Immature natural killer cell (primary cell): ENCODE measurements around the gene GABRA4. TPM values are rescaled to one million over a fixed set of nuclear protein-coding genes. Genes with fewer than 3 reads are reported as not detected.

ENCODE experiments used
- DNase-seq, 3 donors: peaks; one replicate each; pipeline ENCODE4 v3.0.0; 2022; ENCODE audit warnings: mixed read lengths in 1 of 3
- H3K27ac Mint-ChIP-seq, 6 donors: one replicate each; pipeline ENCODE4 v1.8.0; 2020; ENCODE audit warnings: mixed read lengths in 6 of 6, mild to moderate bottlenecking in 5 of 6, inconsistent platforms in 4 of 6, moderate library complexity in 3 of 6
- H3K27me3 Mint-ChIP-seq, 3 donors: one replicate each; pipeline ENCODE4 v1.8.0; 2020 to 2021; ENCODE audit warnings: low read depth in 3 of 3, mild to moderate bottlenecking in 3 of 3, mixed read lengths in 3 of 3, moderate library complexity in 3 of 3, inconsistent platforms in 1 of 3
- H3K36me3 Mint-ChIP-seq, 3 donors: one replicate each; pipeline ENCODE4 v1.8.0; 2020; ENCODE audit warnings: mixed read lengths in 3 of 3, inconsistent platforms in 2 of 3, mild to moderate bottlenecking in 2 of 3
- H3K4me1 Mint-ChIP-seq, 2 donors: one replicate each; pipeline ENCODE4 v1.8.0; 2020; ENCODE audit warnings: inconsistent platforms in 2 of 2, mild to moderate bottlenecking in 2 of 2, mixed read lengths in 2 of 2, moderate library complexity in 1 of 2
- H3K4me3 Mint-ChIP-seq, 5 donors: one replicate each; pipeline ENCODE4 v1.8.0; 2020; ENCODE audit warnings: mild to moderate bottlenecking in 5 of 5, mixed read lengths in 5 of 5, inconsistent platforms in 3 of 5, moderate library complexity in 3 of 5
- H3K9me3 Mint-ChIP-seq, 6 donors: one replicate each; pipeline ENCODE4 v1.8.0; 2020; ENCODE audit warnings: mild to moderate bottlenecking in 6 of 6, mixed read lengths in 6 of 6, inconsistent platforms in 4 of 6, moderate library complexity in 3 of 6
- polyA plus RNA-seq, 3 donors: library from polyadenylated mRNA; unstranded; fragments of 300-500 nt; fragmentation: Illumina TruSeq; gene quantifications; one replicate each; pipeline ENCODE4 v1.2.3, GENCODE V29; 2021

The GABRA4 gene
- polyA plus RNA-seq, 3 donors from 2014 or later = not detected

- no peaks in the 10 kb centered on the region for H3K9me3 Mint-ChIP-seq
Measured at GRCh38 chr4:46934726-46935125, 58.7 kb downstream of the GABRA4 start.

GRCh38 chr4:46933686-46934085 lies 59.7 kb downstream of the GABRA4 start:
- H3K36me3 Mint-ChIP-seq = no peaks in the 10 kb centered on the region
- H3K9me3 Mint-ChIP-seq = no peaks in the 10 kb centered on the region
- H3K4me1 Mint-ChIP-seq = no peaks in the 10 kb centered on the region
- no peak overlapping the region for H3K4me3 Mint-ChIP-seq
- no peak for DNase-seq
- peaks cover 0 to 10% (median 3%) of the 10 kb centered on the region in 3 donors for H3K27me3 Mint-ChIP-seq
- no peak overlapping the region for H3K27ac Mint-ChIP-seq

More at GRCh38 chr4:46934726-46935125, 58.7 kb downstream of the GABRA4 start:
- Mint-ChIP-seq H3K4me1 (no peaks in the 10 kb centered on the region), H3K27me3 (peaks cover 0 to 10% (median 3%) of the 10 kb centered on the region in 3 donors), H3K27ac (no peak overlapping the region), H3K4me3 (no peak overlapping the region), H3K36me3 (no peaks in the 10 kb centered on the region)
- no peak for DNase-seq

GRCh38 chr4:46931981-46932380 lies 61.4 kb downstream of the GABRA4 start:
- Mint-ChIP-seq H3K27ac (no peak overlapping the region), H3K27me3 (peaks cover 0 to 7% (median 5%) of the 10 kb centered on the region in 3 donors), H3K4me1 (no peaks in the 10 kb centered on the region), H3K36me3 (no peaks in the 10 kb centered on the region), H3K4me3 (no peak overlapping the region), H3K9me3 (no peaks in the 10 kb centered on the region)
- peak; percentile 3 to 24 (median 6) for DNase-seq

GRCh38 chr4:46930891-46931290 lies 62.5 kb downstream of the GABRA4 start:
- H3K36me3 Mint-ChIP-seq = no peaks in the 10 kb centered on the region

GRCh38 chr4:46927201-46927600 lies 66.2 kb downstream of the GABRA4 start:
- H3K4me1 Mint-ChIP-seq = no peaks in the 10 kb centered on the region
- peaks cover 0 to 1% (median 0%) of the 10 kb centered on the region in 6 donors for H3K9me3 Mint-ChIP-seq
- H3K27me3 Mint-ChIP-seq = peaks cover 1 to 8% (median 2%) of the 10 kb centered on the region in 3 donors
- H3K4me3 Mint-ChIP-seq = no peak overlapping the region
- DNase-seq = no peak
- H3K27ac Mint-ChIP-seq = no peak overlapping the region
- no peaks in the 10 kb centered on the region for H3K36me3 Mint-ChIP-seq

More at GRCh38 chr4:46930891-46931290, 62.5 kb downstream of the GABRA4 start:
- H3K27me3 Mint-ChIP-seq = peaks cover 0 to 7% (median 2%) of the 10 kb centered on the region in 3 donors
- H3K9me3 Mint-ChIP-seq = no peaks in the 10 kb centered on the region
- H3K4me1 Mint-ChIP-seq = no peaks in the 10 kb centered on the region
- H3K27ac Mint-ChIP-seq = no peak overlapping the region
- H3K4me3 Mint-ChIP-seq = no peak overlapping the region
- DNase-seq = no peak

GRCh38 chr4:46924789-46925529 lies 68.4 kb downstream of the GABRA4 start:
- Mint-ChIP-seq H3K9me3 (peaks cover 0 to 1% (median 0%) of the 10 kb centered on the region in 6 donors), H3K36me3 (no peaks in the 10 kb centered on the region), H3K4me3 (no peak overlapping the region)

GRCh38 chr4:46922205-46922604 lies 71.2 kb downstream of the GABRA4 start:
- Mint-ChIP-seq H3K4me3 (no peak overlapping the region), H3K27me3 (peaks cover 1 to 8% (median 3%) of the 10 kb centered on the region in 3 donors), H3K36me3 (no peaks in the 10 kb centered on the region), H3K4me1 (no peaks in the 10 kb centered on the region), H3K27ac (no peak overlapping the region), H3K9me3 (peaks cover 0 to 3% (median 0%) of the 10 kb centered on the region in 6 donors)
- DNase-seq = no peak

More at GRCh38 chr4:46924789-46925529, 68.4 kb downstream of the GABRA4 start:
- DNase-seq = no peak
- Mint-ChIP-seq H3K27ac (no peak overlapping the region), H3K4me1 (no peaks in the 10 kb centered on the region), H3K27me3 (peaks cover 1 to 8% (median 5%) of the 10 kb centered on the region in 3 donors)

- Mint-ChIP-seq H3K36me3 (no peaks in the 10 kb centered on the region), H3K9me3 (peaks cover 0 to 5% (median under 1%) of the 10 kb centered on the region in 6 donors), H3K4me3 (no peak within 1 kb of the TSS), H3K27ac (no peak within 1 kb of the TSS), H3K27me3 (peaks cover 1 to 3% (median 2%) of the 10 kb centered on the region in 3 donors), H3K4me1 (no peaks in the 10 kb centered on the region)
- no peak for DNase-seq
Measured at GRCh38 chr4:46909078-46909477, 84.3 kb downstream of the GABRA4 start, which contains the start of gene COX7B2. TSS of gene COX7B2 (minus strand) at chr4:46909245. CDS start at chr4:46735192, 174,053 bp downstream.

- H3K4me1 Mint-ChIP-seq = no peaks in the 10 kb centered on the region
- no peak overlapping the region for H3K4me3 Mint-ChIP-seq
- H3K9me3 Mint-ChIP-seq = peaks cover 0 to 5% (median under 1%) of the 10 kb centered on the region in 6 donors
- DNase-seq = no peak
- no peak overlapping the region for H3K27ac Mint-ChIP-seq
- H3K36me3 Mint-ChIP-seq = no peaks in the 10 kb centered on the region
- peaks cover 1 to 3% (median 2%) of the 10 kb centered on the region in 3 donors for H3K27me3 Mint-ChIP-seq
Measured at GRCh38 chr4:46908148-46908547, 85.2 kb downstream of the GABRA4 start.

GRCh38 chr4:46900082-46900481 lies 93.3 kb downstream of the GABRA4 start:
- Mint-ChIP-seq H3K9me3 (peaks cover 0 to 2% (median 0%) of the 10 kb centered on the region in 6 donors), H3K4me1 (no peaks in the 10 kb centered on the region), H3K27ac (no peak overlapping the region), H3K27me3 (peaks cover 0 to 8% (median 0%) of the 10 kb centered on the region in 3 donors), H3K4me3 (no peak overlapping the region), H3K36me3 (no peaks in the 10 kb centered on the region)
- DNase-seq = no peak

GRCh38 chr4:46894826-46895225 lies 98.6 kb downstream of the GABRA4 start:
- Mint-ChIP-seq H3K27ac (no peak overlapping the region), H3K36me3 (no peaks in the 10 kb centered on the region), H3K4me1 (no peaks in the 10 kb centered on the region), H3K4me3 (no peak overlapping the region), H3K9me3 (no peaks in the 10 kb centered on the region), H3K27me3 (peaks cover 0 to 5% (median 0%) of the 10 kb centered on the region in 3 donors)
- no peak for DNase-seq

- H3K36me3 Mint-ChIP-seq = no peaks in the 10 kb centered on the region
- H3K4me1 Mint-ChIP-seq = no peaks in the 10 kb centered on the region
- no peak overlapping the region for H3K27ac Mint-ChIP-seq
- DNase-seq = no peak
- H3K27me3 Mint-ChIP-seq = peaks cover 0 to 10% (median 0%) of the 10 kb centered on the region in 3 donors
- no peak overlapping the region for H3K4me3 Mint-ChIP-seq
- H3K9me3 Mint-ChIP-seq = no peaks in the 10 kb centered on the region
Measured at GRCh38 chr4:46890056-46890455, 103.3 kb downstream of the GABRA4 start.

- H3K36me3 Mint-ChIP-seq = no peaks in the 10 kb centered on the region
- no peaks in the 10 kb centered on the region for H3K4me1 Mint-ChIP-seq
- no peak overlapping the region for H3K4me3 Mint-ChIP-seq
- no peaks in the 10 kb centered on the region for H3K9me3 Mint-ChIP-seq
- no peak overlapping the region for H3K27ac Mint-ChIP-seq
- peaks cover 0 to 9% (median 2%) of the 10 kb centered on the region in 3 donors for H3K27me3 Mint-ChIP-seq
- no peak for DNase-seq
Measured at GRCh38 chr4:46889410-46889809, 104.0 kb downstream of the GABRA4 start.

GRCh38 chr4:46886711-46887110 lies 106.7 kb downstream of the GABRA4 start:
- Mint-ChIP-seq H3K36me3 (no peaks in the 10 kb centered on the region), H3K4me3 (no peak overlapping the region), H3K27me3 (peaks cover 2 to 11% (median 2%) of the 10 kb centered on the region in 3 donors), H3K4me1 (no peaks in the 10 kb centered on the region), H3K9me3 (no peaks in the 10 kb centered on the region), H3K27ac (no peak overlapping the region)
- DNase-seq = no peak
